GM18517 (cell line): ENCODE results near the gene VEPH1.

Source experiments
- ATAC-seq: cut with Tn5 transposase; IDR thresholded peaks from one replicate; pipeline ENCODE4 v1.9.1; 2021; ENCODE audit warnings: mild to moderate bottlenecking, moderate library complexity; ENCODE audit not compliant: unreplicated experiment

The VEPH1 gene

DNA sequence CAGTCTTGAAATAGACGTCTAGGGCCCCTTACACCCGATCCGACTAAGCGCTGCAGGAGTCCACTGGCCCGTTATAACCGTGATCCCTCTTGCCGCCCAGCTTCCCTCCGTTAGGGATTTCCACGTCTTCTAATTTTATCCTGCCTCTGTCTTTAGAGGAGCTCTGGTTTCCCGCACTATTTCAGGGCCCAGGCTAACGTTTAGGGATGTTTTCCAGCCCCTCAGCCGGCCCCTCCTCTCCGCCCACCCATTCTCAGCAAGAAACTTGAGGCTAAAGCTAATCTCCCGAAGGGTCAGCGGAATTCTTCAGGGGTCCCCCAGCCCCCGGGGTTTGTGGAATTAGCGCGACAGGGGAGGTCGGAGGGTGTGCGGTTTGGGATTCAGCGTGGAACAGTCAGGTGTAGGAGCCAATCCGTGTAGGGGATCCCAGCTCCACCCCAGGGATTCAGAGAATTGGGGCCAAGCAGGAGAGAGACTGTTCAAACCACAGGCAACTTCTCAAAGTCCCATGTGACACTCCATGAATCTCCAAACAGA, 65.0 kb downstream of the VEPH1 start:
- ATAC-seq, result no peak

DNA sequence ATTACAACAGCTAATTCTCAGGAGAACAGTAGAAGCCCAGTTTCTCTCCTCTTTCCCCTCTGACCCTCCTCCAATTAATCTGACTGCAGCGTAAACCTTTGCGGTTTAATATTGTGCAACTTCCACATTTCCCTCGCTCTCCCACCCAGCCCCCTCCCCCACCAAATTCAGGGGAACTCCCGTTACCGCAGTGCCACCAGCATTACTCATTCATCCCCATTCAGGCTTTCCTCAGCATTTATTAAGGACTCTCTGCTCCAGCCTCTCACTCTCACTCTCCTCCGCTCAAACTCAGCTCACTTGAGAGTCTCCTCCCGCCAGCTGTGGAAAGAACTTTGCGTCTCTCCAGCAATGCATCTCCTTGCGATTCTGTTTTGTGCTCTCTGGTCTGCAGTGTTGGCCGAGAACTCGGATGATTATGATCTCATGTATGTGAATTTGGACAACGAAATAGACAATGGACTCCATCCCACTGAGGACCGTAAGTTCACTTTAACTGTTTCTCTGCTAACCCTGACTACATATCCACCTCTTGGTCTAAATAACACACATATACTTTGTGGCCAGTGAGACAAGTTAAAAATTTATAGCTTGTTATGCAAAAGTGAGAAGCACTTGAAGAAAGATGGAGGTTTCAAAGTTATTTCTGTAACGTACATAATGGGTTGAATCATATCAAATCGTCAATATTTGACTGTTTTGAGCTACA, 66.5 kb downstream of the VEPH1 start, which contains the start of gene PTX3:
Gene PTX3 (plus strand): TSS at position 268 of the 709 bp plus-strand sequence. CDS start 84 bp downstream, at position 352.
- ATAC-seq, result no peak

DNA sequence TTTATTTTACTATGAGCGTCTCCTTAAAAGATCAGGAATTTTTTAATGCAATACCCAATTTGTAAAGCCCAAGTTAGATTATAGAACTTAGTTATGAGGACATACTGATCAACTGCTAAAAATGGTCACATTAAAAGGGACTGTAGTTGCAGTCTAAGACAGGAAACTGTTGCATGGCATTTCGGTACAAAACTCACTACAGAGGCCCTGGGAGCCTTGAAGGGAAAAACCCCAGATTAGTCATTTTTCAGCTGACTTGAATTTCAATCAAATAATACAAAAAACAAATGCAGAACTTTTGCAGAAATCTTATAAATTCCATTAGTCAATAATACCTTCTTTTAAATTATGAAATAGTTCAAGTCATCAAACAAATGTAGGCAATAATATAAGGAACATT, 73.5 kb downstream of the VEPH1 start:
- no peak for ATAC-seq

DNA sequence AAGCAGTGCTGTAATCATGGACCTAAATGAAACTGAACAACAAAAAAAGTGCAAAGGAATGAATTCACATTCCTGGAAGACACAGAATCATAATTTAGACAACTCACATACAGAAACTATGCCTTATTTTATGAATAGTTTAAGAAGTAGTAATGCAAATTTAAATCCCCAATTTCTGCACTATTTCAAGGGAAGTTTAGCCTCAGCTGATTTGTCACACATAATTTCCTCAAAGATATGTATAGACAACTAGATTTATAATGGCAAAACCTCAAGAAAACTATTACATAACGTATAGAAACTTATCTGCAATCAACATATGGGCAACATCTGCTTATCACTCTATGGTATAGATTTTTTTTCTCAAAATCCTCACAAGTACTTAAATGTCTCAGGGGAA, 74.4 kb downstream of the VEPH1 start:
- no peak for ATAC-seq

DNA sequence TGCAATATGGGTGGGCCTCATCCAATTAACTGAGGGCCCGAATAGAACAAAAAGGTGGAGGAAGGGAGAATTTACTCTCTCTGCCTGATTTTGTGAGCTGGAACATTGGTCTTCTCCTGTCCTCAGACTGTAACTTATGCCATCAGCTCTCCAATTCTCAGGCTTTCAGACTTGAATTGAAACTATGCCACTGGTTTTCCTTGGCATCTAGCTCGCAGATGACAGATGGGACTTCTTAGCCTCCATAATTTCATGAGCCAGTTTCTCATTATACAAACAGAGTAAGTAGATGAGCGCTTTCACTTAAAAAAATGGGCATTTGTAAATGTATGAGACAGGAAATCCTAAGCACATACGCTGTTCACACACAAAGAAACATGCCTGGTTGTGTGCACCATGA, 75.3 kb downstream of the VEPH1 start:
- no peak for ATAC-seq

DNA sequence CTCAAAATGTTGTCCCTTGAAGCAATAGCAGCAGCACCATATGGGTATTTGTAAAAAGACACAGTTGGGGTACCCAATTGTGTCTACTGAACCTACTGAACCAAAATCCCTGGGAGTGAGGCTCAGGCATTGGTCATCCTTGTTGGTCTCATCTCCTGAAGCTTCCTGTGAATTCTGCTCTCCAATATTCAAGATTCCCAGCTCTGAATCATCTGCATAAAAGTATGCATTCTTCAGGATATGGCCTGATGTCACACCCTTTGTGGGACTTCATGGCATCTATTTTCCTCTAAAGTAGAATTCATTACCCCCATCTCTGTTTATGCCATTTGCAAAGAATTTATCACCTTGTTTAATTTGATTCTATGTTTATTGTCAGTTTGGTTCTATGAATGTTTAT, 79.9 kb downstream of the VEPH1 start:
- no peak for ATAC-seq

DNA sequence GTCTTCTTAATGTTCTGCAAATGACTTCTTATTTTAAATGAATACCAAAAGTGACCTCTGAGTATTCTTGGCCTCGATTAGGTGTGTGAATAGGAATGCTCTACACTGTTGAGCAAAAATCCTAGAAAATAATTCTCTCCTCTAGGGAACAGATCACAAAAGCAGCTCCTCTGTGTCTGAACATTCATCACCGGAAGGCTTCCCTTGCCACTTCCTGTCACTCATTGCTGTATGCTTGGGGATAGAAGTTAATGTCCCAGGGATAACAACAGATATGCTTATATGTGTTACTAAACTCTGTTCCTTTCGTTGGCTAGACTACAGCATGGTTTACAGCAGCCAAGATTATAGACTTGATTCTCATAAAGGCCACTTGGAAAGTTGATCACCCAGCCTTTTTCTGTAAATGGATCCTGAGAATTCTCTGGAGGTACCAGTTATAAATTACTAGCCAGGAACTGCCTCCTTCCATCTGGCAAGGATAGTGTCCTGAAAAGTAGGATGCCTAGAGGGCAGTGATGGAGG, 82.5 kb downstream of the VEPH1 start:
- no peak for ATAC-seq

DNA sequence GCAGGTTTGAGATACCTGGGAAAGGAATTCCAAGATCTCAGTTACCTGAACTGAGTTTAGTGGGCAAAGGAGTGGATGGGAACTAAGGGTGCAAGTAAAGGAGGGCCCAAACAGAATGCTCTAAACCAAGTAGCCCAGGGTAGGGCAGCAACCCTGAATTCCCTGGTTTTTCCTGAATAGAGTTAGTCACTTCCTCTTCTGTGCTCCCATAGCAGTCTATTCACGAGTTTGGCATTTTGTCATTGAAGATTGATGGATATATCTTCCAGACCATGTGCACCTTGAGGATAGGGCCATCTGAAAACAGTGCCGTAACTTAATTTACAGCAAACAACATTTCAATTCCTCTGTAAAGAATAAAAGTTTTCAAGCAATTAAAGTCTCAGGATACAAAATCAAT, 85.1 kb downstream of the VEPH1 start:
- no peak for ATAC-seq

DNA sequence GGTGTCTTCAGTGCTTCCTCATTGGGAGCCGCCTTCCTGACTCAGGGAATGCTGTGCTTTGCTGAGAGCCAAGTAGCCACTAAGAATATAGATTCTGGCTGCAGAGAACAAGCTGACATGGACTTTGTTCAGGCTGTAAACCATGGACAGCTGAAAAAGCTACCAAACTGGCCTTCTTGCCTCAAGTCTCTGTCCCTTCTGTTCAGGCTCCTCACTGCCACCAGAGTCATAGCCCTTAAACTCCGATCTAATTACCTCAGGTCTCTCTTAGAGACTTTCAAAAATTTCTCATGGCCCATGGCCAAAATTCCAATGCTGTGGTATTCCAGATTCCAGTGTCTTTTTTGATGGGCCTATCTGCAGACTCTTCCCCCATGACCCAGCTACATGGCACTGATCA, 86.0 kb downstream of the VEPH1 start:
- ATAC-seq, result no peak

DNA sequence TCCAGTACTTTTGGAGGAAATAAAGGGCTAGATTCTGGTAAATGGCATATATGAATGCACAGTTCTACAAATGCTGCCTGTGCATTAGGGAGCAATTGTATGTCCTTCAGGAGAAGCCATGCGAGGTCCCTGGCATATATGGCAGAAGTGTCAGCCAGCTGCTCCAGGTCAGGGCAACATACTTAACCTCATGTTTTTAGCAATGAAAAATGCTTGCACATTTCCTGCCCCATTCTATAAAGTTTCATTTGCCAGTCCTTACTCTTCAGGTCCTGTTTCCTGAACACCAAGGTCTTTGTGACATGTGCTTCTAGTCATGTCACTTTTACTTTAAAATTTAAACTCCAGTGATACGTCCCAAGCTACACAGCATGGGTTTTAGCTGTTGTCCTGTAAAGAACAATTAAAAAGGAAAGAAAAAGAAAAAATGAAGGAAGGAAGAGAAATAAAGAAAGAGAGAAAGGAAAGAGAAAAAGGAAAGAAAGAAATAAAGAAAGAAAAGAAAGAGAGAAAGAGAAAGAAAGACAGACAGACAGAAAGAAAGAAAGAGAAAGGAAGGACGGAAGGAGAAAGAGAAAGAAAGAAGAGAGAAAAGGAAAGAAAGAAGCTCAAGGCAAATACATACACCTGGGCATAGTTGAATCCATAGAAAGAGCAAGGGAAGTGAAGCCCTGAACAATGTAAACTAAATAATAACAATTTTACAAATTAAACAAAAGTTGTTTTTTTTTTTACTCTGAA, 86.7 kb downstream of the VEPH1 start:
- ATAC-seq, result no peak

DNA sequence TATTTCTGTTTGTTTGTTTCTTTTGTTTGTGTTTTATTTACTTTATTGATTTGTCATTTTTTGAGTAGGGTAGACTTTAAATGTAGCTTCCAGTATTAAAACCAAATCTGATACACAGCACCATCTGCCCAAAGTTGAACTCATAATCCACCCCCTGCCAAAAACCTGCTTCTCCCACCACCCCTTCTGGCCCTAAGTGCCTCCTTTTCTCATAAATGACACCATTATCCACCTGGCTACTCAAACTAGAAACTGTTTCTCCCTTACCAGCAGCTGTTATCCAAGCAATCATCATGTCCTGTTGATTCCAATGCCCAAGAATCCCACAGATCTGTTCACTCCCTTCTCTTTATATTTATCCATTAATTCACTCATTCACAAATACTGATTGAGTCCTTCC, 88.4 kb downstream of the VEPH1 start:
- no peak for ATAC-seq

DNA sequence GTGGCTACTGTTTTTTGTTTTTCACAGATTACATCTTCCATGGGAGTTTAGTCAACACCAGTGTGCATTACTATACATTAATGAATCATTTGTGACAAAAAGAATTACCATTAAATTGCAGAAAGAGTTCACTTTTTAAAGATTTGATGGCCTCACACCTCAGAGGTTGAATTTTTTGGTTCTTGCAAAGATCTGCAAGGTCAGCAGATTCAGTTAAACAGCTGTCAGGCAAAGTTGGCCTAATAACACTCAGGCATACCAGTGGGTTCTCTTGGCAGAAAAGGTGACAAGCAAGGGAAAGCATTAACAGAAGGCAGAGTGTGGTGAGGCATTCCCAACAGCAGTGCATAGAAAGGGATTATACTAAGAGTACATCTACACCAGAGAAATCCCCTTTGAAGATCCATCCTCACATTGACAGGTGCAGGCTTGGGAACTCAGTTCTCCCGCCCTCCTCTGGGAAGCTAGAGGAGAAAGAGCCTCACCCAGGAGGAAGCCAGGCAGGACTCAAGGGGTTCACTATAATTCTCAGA, 90.8 kb downstream of the VEPH1 start:
- ATAC-seq, result no peak

DNA sequence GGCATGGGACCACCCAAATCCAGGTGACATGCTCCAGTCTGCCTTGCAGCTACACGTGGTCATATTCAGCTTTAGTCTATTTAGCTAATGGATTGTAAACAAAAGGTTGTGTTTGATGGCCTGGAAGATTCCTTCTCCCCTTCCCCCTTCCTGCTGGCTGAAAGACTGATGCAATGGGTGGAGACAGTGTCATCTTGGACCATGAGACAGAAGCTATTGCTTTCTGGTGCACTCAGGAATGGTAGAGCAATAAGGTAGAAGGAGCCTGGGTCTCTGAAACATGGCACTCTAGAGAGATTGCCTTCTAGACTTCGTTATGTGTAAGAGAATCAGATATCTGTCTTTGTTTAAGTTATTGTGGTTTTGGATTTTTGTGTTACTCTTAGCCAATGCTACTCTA, 92.3 kb downstream of the VEPH1 start:
- no peak for ATAC-seq

DNA sequence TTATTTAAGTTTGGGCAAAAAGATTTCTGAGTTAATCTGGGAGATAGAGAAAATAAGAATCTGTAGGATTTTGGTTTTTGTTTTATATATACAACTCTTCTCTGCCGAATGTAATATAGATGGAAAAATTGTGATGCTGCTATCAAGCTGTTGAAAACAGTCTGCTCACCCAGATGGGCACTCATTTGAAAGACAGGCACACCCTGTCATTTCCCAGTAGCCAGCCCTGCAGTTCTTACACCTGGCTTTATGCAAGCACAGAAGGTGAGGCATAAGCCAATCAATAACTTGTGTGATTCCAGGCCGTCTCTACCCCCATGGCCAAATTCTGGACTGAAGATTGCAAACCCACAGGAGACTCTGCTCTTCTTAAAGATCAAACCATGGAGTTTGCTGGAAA, 93.7 kb downstream of the VEPH1 start:
- ATAC-seq, result no peak

DNA sequence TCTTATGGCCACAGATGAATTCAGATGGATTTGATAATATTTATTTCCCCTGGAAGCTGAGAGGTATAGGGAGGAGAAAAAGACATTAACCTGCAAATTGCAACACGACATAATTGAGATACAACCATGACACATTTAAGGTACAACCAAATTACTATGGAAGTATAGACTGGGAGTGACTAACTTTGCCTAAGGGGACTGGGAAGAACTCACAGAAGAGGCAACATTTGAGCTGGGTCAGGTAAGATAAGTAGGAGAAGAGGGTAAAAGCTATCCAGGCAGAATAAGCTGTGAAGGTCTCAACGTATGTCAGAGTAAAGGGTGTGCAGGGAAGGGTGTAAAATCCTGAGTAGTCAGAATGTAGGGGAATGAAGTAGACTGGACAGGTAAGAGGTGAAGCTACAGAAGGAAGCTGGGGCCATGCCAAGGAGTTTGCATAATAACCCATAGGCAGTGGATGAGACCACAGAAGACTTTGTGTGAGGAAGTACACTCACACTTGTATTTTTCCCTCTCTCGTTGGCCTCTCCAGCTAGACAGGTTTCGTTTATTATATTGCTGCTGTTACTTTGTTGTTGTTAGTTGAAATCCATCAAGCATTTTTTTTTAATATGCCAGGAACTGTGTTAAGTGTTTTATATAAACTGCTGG, 94.6 kb downstream of the VEPH1 start:
- ATAC-seq, result no peak

DNA sequence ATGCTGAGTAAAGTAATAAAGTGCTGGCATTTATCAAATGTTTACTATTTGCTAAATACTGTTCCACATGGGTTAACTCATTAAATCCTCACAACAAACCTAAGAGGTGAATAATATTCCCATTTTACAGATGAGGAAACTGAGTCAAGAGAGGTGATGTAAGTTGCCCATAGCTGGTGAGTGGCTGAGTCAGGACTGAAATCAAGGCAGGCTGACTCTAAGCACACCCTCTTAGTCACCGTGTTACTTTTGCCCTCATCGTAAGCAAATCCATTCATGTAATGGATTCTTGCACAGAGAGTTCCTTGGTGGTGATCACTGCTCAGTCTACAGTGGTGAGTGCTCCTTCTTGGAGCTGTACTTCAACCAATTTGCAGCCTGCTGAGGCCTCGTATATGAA, 95.4 kb downstream of the VEPH1 start:
- ATAC-seq, result no peak

DNA sequence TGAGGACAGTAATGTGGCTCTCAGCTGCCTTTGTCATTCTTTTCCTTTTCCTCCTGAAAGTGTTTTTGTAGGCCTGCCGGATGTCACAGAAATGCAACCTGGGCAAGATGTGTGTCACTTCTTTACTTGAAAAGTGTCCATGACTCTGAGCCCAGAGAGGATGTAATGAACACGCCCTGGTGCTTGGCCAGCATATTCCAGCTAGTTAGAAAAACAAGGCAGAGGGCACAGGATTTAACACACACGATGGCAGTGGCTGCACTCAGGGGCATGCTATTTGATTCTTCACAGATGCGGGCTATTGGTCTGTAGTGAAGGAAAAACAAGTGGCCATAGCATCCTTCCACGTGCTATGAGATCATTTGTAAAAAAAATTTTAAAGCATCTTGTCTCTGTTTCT, 96.8 kb downstream of the VEPH1 start:
- ATAC-seq, result no peak

DNA sequence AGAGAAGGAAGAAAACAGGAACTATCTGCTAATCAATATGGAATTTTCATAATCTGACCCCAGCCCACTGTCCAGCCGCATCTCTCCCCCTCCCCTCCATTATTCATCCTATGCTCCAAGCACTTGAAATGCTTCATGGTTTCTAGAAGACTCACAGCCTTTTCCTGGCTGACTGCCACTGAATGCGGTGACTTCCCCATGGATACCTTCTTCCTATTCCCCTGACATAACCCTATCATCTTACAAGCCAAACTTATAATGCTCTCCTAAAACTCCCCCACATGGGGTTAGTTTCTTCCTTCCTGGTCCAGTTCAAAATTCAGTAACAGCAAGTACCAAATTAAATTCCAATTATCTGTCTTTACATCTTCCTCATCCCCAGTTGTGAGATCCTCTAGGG, 97.8 kb downstream of the VEPH1 start:
- no peak for ATAC-seq

DNA sequence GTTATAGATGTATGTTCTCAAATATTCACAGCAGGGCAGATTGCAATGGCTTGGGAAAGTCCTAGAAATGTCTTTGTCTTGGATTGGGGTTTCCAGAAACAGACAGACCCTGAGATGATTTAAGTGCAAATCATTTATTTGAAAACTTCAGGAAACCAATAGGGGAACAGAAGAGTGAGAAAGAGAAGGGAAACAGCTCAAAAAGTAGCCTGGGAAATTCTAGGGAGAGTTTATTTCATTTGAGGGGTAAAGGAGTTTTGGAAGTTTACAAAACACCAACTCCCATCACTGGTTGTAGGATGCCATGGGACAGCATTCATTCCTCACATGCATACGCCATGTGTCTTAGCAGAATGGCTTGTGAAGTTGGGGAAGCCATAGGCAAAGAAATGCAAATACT, 98.8 kb downstream of the VEPH1 start:
- no peak for ATAC-seq

DNA sequence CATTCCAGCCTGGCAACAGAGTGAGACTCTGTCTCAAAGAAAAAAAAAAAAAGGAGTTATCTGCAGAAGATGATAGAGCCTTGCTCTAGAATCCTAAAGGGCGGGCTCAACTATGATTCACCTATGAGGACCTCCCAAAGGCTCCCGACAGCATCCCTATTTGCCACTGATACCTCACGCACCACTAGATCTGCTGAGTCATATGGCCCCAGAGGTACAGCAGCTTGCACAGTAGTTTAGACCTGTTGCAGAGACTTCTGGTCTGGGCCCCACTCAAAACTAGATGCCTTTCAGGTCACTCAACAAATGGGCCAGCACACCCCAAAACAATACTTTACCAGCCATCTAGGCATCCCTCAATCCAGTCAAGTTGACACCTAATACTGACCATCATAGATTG, 104.6 kb downstream of the VEPH1 start:
- no peak for ATAC-seq

DNA sequence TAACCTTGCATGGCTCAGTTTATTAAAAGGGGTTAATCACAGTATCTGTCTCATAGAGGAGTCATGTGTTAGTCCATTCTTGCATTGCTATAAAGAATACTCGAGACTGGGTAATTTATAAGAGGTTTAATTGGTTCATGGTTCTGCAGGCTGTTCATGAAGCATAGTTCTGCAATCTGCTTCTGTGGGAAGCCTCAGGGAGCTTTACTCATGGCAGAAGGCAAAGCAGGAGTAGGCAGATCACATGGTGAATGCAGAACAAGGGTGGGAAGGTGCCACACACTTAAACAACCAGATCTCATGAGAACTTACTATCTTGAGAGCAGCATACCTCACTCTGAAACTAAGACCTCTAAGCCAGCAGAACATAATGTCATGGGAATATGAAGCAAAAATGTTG, 108.8 kb downstream of the VEPH1 start:
- ATAC-seq, result no peak
